Measurements from ENCODE around the gene FAM43A.

DNA sequence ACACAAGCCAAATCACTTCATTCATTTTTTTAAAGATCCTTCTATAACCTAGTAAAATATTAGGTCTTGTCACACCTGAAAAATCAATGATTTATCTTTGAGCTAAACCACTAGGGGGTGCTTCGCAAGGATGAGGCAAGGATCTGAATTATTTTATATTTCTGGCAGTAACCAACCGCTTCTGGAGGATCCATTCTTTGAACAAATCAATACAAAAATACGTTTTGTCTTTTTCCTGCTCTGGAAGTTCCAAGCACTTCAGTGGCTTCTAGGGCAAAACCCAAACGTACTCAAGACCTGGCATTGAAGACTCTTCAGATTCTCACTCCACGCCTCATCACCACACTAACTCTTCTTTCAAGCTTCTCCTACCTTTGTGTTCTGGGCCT, 14.2 kb upstream of the FAM43A start:
- TF ChIP-seq, protein P1, sequence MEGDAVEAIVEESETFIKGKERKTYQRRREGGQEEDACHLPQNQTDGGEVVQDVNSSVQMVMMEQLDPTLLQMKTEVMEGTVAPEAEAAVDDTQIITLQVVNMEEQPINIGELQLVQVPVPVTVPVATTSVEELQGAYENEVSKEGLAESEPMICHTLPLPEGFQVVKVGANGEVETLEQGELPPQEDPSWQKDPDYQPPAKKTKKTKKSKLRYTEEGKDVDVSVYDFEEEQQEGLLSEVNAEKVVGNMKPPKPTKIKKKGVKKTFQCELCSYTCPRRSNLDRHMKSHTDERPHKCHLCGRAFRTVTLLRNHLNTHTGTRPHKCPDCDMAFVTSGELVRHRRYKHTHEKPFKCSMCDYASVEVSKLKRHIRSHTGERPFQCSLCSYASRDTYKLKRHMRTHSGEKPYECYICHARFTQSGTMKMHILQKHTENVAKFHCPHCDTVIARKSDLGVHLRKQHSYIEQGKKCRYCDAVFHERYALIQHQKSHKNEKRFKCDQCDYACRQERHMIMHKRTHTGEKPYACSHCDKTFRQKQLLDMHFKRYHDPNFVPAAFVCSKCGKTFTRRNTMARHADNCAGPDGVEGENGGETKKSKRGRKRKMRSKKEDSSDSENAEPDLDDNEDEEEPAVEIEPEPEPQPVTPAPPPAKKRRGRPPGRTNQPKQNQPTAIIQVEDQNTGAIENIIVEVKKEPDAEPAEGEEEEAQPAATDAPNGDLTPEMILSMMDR (conservative IDR thresholded peaks at IDR 0.05; ENCODE audit: low read length) = peak; percentile 95
- TF ChIP-seq EZH2phosphoT487 (IDR thresholded peaks at IDR 0.05; ENCODE audit: borderline replicate concordance, low read depth, low read length) = no peak

All from OCI-LY7 (cell line).